NCI-H1092 treated with DMSO at 0.1 percent for 48 hours (cell line): ENCODE data around the gene TEDC2.
"Not testable (repeated sequence)": the region's sequence is repeated elsewhere in the genome, so short reads cannot be mapped to it uniquely, and the experiment has no call there.

Source experiments
- DNase-seq: peaks from one replicate; lab custom pipeline; 2025; lab: John Stamatoyannopoulos, UW

The TEDC2 gene

GRCh38 chr16:2476345-2476720 lies 16.4 kb downstream of the TEDC2 start:
- DNase-seq, result no peak

GRCh38 chr16:2476741-2477140 lies 16.8 kb downstream of the TEDC2 start:
- DNase-seq, result no peak

GRCh38 chr16:2477327-2477726 lies 17.4 kb downstream of the TEDC2 start:
- no peak for DNase-seq

DNA sequence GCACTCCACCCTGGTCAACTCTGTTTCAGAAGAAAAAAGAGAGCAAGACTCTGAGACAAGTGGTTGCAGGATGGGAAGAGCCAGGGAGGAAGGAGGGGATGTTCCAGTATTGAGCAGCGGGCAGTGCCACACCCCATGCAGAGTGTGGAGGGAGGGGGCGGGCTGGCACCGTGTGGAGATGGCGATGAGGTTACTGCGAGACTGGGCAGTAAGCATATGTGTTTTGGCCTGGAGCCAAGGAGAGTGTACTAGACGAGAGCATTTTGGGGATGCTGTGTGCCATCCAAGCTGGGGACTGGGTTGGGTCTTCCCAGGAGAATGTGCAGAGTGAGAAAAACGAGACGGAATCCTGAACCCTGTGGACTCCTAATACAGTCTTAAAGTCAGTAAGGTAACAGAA lies 18.4 kb downstream of the TEDC2 start:
- DNase-seq, result peak; percentile 35

- DNase-seq, result not testable (repeated sequence)
Measured at GRCh38 chr16:2479996-2480395, 20.1 kb downstream of the TEDC2 start.

- no peak for DNase-seq
Measured at GRCh38 chr16:2480948-2481347, 21.0 kb downstream of the TEDC2 start.

GRCh38 chr16:2481676-2482075 lies 21.8 kb downstream of the TEDC2 start:
- DNase-seq, result peak; percentile 22

DNA sequence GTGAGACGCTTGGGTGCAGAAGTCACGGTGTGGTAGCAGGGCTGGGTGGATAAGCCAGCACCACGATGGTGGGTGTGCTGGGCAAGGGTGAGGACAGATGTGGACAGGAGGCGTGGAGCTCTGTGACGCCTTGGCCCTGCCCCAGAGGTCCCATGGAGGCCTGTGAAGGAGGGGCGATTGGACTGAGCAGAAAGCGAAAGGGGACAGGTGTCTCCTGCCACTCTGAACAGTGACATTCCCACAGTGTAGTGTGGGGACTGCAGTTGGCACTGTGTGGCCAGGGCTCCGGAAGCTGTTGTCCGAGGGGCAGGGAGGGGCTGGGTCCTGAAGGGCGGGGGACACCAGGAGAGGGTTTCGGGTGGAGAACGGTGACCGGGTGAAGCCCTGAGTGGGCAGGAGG lies 22.3 kb downstream of the TEDC2 start:
- DNase-seq, result no peak

- peak; percentile 90 for DNase-seq
Measured at GRCh38 chr16:2482708-2483534, 23.0 kb downstream of the TEDC2 start.

- DNase-seq, result no peak
Measured at GRCh38 chr16:2483939-2484897, 24.3 kb downstream of the TEDC2 start.

DNA sequence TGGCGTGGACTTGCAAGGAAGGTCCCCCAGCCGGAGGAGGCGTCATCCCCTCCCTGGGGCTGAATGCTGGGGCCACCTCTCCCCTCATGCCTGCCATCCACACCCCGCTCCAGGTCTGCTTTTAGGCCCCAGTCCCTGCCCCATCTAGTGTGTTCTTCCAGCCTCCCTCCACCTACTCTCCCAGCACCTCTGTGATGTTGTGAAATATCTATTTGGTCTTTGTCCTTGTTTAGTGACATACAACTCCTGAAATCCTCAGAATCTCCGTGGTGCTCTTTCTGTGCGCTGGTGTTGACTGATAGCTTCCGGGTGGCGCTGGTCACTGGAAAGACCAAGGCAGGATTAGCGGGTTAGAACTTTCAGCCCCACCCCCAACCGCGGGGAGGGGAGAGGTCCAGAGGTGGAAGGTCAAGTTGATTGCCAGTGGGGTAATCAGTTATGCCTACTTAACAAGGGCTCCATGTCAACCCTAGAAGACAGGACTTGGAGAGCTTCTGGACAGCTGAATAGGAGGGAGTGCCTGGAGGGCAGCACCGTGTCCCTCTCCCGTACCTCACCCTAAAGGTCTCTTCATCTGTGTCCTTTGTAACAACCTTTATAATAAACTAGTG lies 25.1 kb downstream of the TEDC2 start:
- no peak for DNase-seq

- DNase-seq, result no peak
Measured at GRCh38 chr16:2485811-2486507, 26.1 kb downstream of the TEDC2 start.

- peak; percentile 41 for DNase-seq
Measured at GRCh38 chr16:2486645-2487516, 27.0 kb downstream of the TEDC2 start.

DNA sequence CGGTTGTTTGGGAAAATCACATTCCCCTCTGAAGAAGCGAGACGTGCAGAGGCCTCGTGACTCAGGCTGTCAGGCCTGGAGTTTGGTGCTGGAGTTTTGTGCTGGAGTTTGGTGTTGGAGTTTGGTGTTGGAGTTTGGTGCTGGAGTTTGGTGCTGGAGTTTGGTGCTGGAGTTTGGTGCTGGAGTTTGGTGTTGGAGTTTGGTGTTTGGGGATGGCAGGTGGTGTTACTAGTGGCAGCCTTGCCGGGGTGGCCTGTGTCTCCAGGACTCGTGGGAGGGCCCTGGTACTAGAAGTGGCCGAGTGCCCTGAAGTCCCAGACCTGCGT lies 27.6 kb downstream of the TEDC2 start:
- no peak for DNase-seq

- no peak for DNase-seq
Measured at GRCh38 chr16:2487903-2488531, 28.1 kb downstream of the TEDC2 start.

DNA sequence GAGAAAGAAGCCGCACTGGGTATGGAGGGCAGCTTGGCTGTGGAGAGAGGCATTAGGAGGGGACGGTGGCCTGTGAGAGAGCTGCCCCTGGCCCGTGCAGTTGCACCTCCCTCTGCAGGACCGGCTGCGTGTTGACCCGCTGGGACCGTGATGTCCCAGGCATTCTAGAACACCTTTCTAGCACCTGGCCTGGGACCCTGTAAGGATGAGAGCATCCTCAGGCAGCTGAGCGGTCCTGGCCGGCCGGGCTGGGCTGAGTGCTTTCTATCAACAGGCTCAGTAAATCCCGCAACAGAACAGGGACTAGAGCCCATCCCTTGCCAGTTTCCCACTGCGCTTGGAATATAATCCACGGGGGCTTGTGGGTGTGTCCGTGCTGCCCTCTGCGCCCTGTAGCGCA lies 29.7 kb downstream of the TEDC2 start:
- peak; percentile 45 for DNase-seq

DNA sequence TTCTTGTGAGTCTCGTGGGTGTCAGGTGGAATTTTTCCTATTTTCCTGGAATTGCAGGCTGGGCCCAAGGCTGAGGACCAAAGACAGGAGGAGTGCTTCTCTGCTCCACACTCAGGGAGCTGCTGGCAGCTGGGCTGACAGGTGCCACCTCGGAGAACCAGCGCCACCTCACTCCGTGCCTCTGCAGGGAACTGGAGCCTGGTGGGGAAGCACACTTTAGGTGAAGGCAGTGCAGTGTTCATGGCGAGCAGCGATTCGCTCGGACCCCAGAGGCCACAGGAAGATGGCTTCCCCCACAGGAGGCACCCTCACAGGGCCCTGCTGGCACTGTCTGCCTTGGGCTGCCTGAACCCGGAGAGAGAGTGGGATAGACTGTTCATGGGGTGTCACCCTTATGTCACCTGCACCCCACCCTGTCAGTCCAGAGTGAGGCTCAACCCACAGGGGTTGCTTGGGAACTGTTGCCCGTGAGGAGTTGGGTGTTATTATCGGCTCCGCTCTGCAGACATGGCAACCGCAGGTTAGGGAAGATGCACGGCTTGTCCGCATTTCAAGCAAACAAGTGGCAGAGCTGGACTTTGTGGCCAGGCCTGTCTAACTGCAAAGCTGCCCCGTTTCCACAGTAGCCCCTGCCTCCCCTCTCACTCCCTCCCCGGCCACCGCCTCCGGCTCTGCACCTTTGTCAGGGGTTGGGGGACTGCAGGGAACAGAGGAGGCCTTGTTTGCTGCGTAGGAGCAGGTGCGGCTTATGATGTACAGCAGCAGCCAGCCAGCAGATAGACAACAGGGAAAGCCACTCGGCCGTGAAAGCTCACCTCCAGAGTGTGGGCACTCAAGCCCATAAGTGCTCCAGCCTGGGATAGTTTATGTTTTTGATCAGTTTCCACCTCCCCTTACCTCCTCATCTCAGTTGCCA lies 30.5 kb downstream of the TEDC2 start:
- DNase-seq, result peak; percentile 91

DNA sequence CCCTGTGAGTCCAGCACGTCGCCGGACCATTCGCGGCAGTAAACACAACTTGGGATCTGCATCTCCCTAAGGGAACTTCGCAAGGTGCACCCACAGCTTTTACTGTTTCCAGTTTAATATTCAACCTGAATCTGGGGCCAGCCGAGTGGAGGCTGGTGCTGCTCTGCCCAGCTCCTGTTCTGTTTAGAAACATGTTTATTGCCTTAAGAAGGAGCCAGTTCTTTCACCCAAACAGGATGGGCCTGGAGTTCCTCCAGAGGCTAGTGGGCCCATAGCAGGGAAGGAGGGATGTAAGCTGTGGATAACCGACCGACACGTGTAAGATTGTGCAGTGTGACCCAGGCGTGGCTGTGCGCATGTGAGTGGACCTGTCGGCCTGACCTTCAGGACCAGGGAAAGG lies 32.4 kb downstream of the TEDC2 start:
- no peak for DNase-seq

DNA sequence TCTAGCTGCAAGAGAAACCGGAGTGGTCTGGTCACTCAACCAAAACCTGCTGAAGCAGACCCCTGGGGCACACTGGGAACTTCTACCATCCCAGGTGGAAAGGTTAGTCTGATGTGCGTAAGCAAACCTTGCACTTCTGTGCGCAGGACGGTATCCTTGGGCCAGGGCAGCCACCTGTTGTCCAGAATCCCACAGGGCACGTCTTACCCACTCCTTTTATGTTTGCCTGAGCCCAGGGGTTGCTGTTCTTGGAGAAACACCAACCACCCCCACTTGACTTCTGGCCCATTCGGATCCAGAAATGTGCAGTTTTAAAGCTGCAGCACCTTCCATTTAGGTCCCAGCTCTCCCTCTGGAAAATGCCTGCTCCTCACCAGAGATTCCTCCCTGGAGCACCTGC lies 33.7 kb downstream of the TEDC2 start:
- DNase-seq, result no peak

DNA sequence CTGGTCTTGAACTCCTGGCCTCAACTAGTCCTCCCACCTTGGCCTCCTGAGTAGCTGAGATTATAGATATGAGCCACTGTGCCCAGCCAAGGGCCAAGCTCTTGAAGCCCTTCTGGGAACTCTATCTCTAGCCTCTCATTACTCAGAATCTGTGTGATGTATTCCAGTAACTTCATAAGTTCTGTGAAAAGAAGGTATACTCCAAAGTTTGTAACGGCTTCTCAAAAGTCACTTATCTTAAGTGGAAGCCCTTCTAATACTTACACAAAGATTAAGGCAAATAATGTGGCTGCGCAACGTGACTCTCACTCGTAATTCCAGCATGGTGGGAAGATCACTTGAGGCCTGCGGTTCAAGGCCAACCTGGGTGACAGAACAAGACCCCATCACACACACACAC lies 34.7 kb downstream of the TEDC2 start:
- DNase-seq, result no peak
